ENCODE results near the gene DIS3L2. TPM values are rescaled to one million over a fixed set of nuclear protein-coding genes. Genes with fewer than 3 reads are reported as not detected.
A peak's percentile ranks its signal among the peaks of the same experiment; 100 is the strongest.
"Not testable (repeated sequence)": the region's sequence is repeated elsewhere in the genome, so short reads cannot be mapped to it uniquely, and the experiment has no call there.

Gene DIS3L2
- total RNA-seq, 1 donor from 2014 or later: 34.3 TPM

DNA sequence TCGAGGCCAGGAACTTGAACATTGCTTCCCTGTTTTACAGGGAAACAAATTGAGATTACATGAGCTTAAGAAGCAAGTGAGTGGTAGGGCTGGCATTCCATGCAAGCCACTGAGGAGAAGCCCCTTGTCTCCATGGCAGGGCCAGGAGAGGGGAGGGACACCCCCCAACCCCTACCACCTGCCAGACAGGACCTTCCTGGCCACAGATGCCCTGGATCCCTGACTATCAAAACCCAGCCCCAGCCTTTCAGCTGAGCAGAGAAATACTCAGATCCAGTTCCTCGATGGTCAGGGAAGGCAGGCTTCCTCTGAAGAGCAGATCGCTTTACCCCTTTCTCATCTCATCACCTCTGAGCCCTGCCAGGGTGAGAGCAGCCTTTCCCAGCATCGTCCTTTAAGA, 363.3 kb downstream of the DIS3L2 start:
- no peak overlapping the region for H3K4me3 Mint-ChIP-seq (ENCODE audit: unreplicated experiment)
- no peaks in the 10 kb centered on the region for H3K36me3 Mint-ChIP-seq (ENCODE audit: unreplicated experiment)
- DNase-seq (ENCODE audit: extremely low spot score, unreplicated experiment): no peak
- H3K27me3 Mint-ChIP-seq (ENCODE audit: unreplicated experiment): no peaks in the 10 kb centered on the region
- H3K9me3 Mint-ChIP-seq (ENCODE audit: unreplicated experiment): no peaks in the 10 kb centered on the region
- H3K4me1 Mint-ChIP-seq (ENCODE audit: unreplicated experiment): peaks cover 5% of the 10 kb centered on the region
- TF ChIP-seq, protein P1, sequence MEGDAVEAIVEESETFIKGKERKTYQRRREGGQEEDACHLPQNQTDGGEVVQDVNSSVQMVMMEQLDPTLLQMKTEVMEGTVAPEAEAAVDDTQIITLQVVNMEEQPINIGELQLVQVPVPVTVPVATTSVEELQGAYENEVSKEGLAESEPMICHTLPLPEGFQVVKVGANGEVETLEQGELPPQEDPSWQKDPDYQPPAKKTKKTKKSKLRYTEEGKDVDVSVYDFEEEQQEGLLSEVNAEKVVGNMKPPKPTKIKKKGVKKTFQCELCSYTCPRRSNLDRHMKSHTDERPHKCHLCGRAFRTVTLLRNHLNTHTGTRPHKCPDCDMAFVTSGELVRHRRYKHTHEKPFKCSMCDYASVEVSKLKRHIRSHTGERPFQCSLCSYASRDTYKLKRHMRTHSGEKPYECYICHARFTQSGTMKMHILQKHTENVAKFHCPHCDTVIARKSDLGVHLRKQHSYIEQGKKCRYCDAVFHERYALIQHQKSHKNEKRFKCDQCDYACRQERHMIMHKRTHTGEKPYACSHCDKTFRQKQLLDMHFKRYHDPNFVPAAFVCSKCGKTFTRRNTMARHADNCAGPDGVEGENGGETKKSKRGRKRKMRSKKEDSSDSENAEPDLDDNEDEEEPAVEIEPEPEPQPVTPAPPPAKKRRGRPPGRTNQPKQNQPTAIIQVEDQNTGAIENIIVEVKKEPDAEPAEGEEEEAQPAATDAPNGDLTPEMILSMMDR (IDR thresholded peaks at IDR 0.05): no peak
- H3K27ac Mint-ChIP-seq (ENCODE audit: unreplicated experiment): no peak overlapping the region

GRCh38 chr2:232325324-232326273, 364.1 kb downstream of the DIS3L2 start:
- Mint-ChIP-seq H3K27ac (ENCODE audit: unreplicated experiment) (no peak overlapping the region), H3K4me1 (ENCODE audit: unreplicated experiment) (no peaks in the 10 kb centered on the region), H3K27me3 (ENCODE audit: unreplicated experiment) (no peaks in the 10 kb centered on the region), H3K9me3 (ENCODE audit: unreplicated experiment) (no peaks in the 10 kb centered on the region), H3K4me3 (ENCODE audit: unreplicated experiment) (no peak overlapping the region), H3K36me3 (ENCODE audit: unreplicated experiment) (no peaks in the 10 kb centered on the region)
- TF ChIP-seq, protein P1 (IDR thresholded peaks at IDR 0.05): peak; percentile 74
- DNase-seq (ENCODE audit: extremely low spot score, unreplicated experiment): no peak

DNA sequence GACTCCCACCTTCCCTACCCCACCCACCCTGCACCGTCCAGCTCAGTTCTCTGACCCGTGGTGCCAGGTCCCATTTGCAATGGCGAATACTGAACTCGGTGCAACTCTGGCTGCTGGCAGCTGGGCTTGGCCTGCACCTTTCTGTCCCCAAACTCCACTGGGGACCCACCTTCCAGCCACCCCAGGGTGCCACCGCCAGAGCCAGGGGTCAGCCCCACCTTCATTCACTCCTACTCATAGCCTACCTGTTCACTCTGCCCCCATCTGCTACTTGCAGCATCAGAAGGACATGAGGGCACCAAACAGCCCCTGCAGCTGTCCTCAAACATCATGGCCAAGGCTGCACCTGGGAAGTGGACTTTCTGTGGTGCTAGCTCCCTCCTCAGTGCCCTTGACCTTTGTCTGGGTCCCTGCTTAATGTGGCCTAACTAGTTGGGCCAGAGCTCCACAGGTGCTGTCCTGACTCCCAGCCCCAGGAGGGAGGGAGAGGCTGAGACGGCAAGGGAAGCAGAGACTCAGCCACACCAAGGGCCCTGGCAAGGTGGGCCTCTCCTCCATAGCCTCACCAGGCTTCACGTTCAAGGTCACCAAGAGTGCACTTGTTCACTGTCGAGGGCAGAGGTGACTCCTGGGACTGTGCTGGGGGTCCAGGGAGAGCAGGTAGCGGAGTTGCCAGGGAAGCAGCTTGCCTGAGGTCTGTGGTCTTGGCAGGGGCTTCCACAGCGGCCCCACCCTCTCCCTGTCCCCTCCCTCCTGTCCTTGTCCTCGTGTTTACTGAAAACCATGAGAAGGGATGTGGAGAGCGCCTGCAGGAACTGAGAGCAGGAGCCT, 365.0 kb downstream of the DIS3L2 start:
- H3K4me1 Mint-ChIP-seq (ENCODE audit: unreplicated experiment); H3K36me3 Mint-ChIP-seq (ENCODE audit: unreplicated experiment); H3K4me3 Mint-ChIP-seq (ENCODE audit: unreplicated experiment); DNase-seq (ENCODE audit: extremely low spot score, unreplicated experiment); H3K27me3 Mint-ChIP-seq (ENCODE audit: unreplicated experiment); H3K27ac Mint-ChIP-seq (ENCODE audit: unreplicated experiment); H3K9me3 Mint-ChIP-seq (ENCODE audit: unreplicated experiment): not testable (repeated sequence)
- TF ChIP-seq, protein P1 (IDR thresholded peaks at IDR 0.05): peak; percentile 48

- Mint-ChIP-seq H3K27ac (ENCODE audit: unreplicated experiment) (no peak overlapping the region), H3K9me3 (ENCODE audit: unreplicated experiment) (no peaks in the 10 kb centered on the region), H3K36me3 (ENCODE audit: unreplicated experiment) (no peaks in the 10 kb centered on the region), H3K4me1 (ENCODE audit: unreplicated experiment) (no peaks in the 10 kb centered on the region), H3K4me3 (ENCODE audit: unreplicated experiment) (no peak overlapping the region), H3K27me3 (ENCODE audit: unreplicated experiment) (no peaks in the 10 kb centered on the region)
- DNase-seq (ENCODE audit: extremely low spot score, unreplicated experiment): peak; percentile 93
- TF ChIP-seq, protein P1 (IDR thresholded peaks at IDR 0.05): peak; percentile 81
Observed at GRCh38 chr2:232327105-232328031, 365.9 kb downstream of the DIS3L2 start.
